SK-N-SH (cell line): Measurements from ENCODE around the gene SRGAP2. TPM values are rescaled to one million over a fixed set of nuclear protein-coding genes. Genes with fewer than 3 reads are reported as not detected.
A peak's percentile ranks its signal among the peaks of the same experiment; 100 is the strongest.
"Not testable (repeated sequence)": the region's sequence is repeated elsewhere in the genome, so short reads cannot be mapped to it uniquely, and the experiment has no call there.

Experiments used
- CTCF ChIA-PET: fragments of 300-600, 350-600 bp; formaldehyde crosslinking; extraction: SDS; loops from one replicate; lab custom pipeline; 2021; lab: Yijun Ruan, JAX
- POLR2A ChIA-PET: fragments of 350-600 bp; sonication (Branson Sonifier 250); formaldehyde crosslinking; extraction: SDS; loops from one replicate; lab custom pipeline; 2020; ENCODE audit warnings: antibody characterized with exemption, inconsistent platforms; lab: Yijun Ruan, JAX
- DNase-seq: peaks from one replicate; pipeline ENCODE4 v3.0.0; 2012
- H2AFZ ChIP-seq: fragments of 200-600 bp; sonication (generic); 2 replicates; pipeline ENCODE4 v1.8.1; 2016; ENCODE audit warnings: antibody characterized with exemption, mild to moderate bottlenecking, low read depth
- H3F3A ChIP-seq: fragments of 200-600 bp; sonication (generic); replicated peaks from 2 replicates; pipeline ENCODE3; 2016; ENCODE audit warnings: antibody characterized with exemption, mild to moderate bottlenecking; ENCODE audit not compliant: insufficient read depth
- H3K27ac ChIP-seq, 2 experiments: fragments of 200-500 bp in 1 of 2; fragments of 200-600 bp in 1 of 2; sonication (Bioruptor generic) in 1 of 2; sonication (generic), shearing (Covaris generic) in 1 of 2; 2 replicates each; pipeline versions ENCODE4 v1.5.1 to v1.6.1; 2014 to 2016; ENCODE audit warnings: low read depth in 2 of 2, inconsistent platforms in 1 of 2, low read length in 1 of 2, mild to moderate bottlenecking in 1 of 2, mixed read lengths in 1 of 2
- H3K27me3 ChIP-seq: fragments of 200-600 bp; sonication (generic), shearing (Covaris generic); 2 replicates; pipeline ENCODE4 v1.6.1; 2016; ENCODE audit warnings: mixed run types; ENCODE audit not compliant: insufficient read depth
- H3K36me3 ChIP-seq, 2 experiments: fragments of 200-500 bp in 1 of 2; fragments of 200-600 bp in 1 of 2; sonication (Bioruptor generic) in 1 of 2; sonication (generic) in 1 of 2; replicated peaks in 1 of 2; 2 replicates each; pipeline versions ENCODE3 to v1.5.1; 2014 to 2016; ENCODE audit warnings: low read length in 1 of 2, mild to moderate bottlenecking in 1 of 2; ENCODE audit not compliant: insufficient read depth in 2 of 2, control insufficient read depth in 1 of 2
- H3K4me1 ChIP-seq, 2 experiments: fragments of 200-500 bp in 1 of 2; fragments of 200-600 bp in 1 of 2; sonication (Bioruptor generic) in 1 of 2; sonication (generic), shearing (Covaris generic) in 1 of 2; 2 replicates each; pipeline versions ENCODE4 v1.5.1 to v1.6.1; 2014 to 2016; ENCODE audit warnings: low read depth in 1 of 2, low read length in 1 of 2, mixed run types in 1 of 2; ENCODE audit not compliant: insufficient read depth in 2 of 2, control insufficient read depth in 1 of 2
- H3K4me2 ChIP-seq: fragments of 200-600 bp; sonication (generic), shearing (Covaris generic); 2 replicates; pipeline ENCODE4 v1.6.1; 2017; ENCODE audit warnings: mixed run types
- H3K4me3 ChIP-seq, 2 experiments: fragments of 200-500 bp in 1 of 2; fragments of 200-600 bp in 1 of 2; sonication (Bioruptor generic) in 1 of 2; sonication (generic), shearing (Covaris generic) in 1 of 2; 2 replicates each; pipeline versions ENCODE4 v1.5.1 to v1.8.1; 2014 to 2016; ENCODE audit warnings: low read depth in 2 of 2, inconsistent platforms in 1 of 2, low read length in 1 of 2, mild to moderate bottlenecking in 1 of 2, mixed read lengths in 1 of 2, moderate library complexity in 1 of 2
- H3K79me2 ChIP-seq: fragments of 200-600 bp; sonication (generic); 2 replicates; pipeline ENCODE4 v1.8.1; 2017; ENCODE audit warnings: mild to moderate bottlenecking; ENCODE audit not compliant: insufficient read depth
- H3K9ac ChIP-seq: fragments of 200-600 bp; sonication (generic); 2 replicates; pipeline ENCODE4 v1.6.1; 2017; ENCODE audit warnings: mixed run types
- H3K9me2 ChIP-seq: fragments of 200-600 bp; sonication (generic); 2 replicates; pipeline ENCODE4 v1.6.1; 2017; ENCODE audit warnings: mixed run types
- H3K9me3 ChIP-seq: fragments of 200-600 bp; sonication (generic); 2 replicates; pipeline ENCODE4 v1.6.1; 2017; ENCODE audit warnings: mixed run types, mild to moderate bottlenecking, moderate library complexity
- H4K20me1 ChIP-seq: fragments of 200-600 bp; sonication (generic); 2 replicates; pipeline ENCODE4 v1.6.1; 2017; ENCODE audit warnings: mild to moderate bottlenecking, mixed run types; ENCODE audit not compliant: insufficient read depth
- CTCF ChIP-seq: fragments of 200-600 bp; sonication (generic); IDR thresholded peaks from 2 replicates; pipeline ENCODE4 v1.6.1; 2017; ENCODE audit warnings: antibody characterized with exemption, mild to moderate bottlenecking, moderate library complexity
- EP300 ChIP-seq, 2 experiments: IDR thresholded peaks; 2 replicates each; pipeline versions ENCODE4 v1.4.0 to v1.6.1; 2012; ENCODE audit warnings: borderline replicate concordance in 1 of 2, low read depth in 1 of 2, low read length in 1 of 2
- FOSL2 ChIP-seq: IDR thresholded peaks from 2 replicates; pipeline ENCODE4 v1.4.0; 2012; ENCODE audit warnings: low read depth, mild to moderate bottlenecking, moderate library complexity, borderline replicate concordance
- JUND ChIP-seq: IDR thresholded peaks from 2 replicates; pipeline ENCODE4 v1.4.0; 2012
- NFIC ChIP-seq: IDR thresholded peaks from 2 replicates; pipeline ENCODE4 v1.4.0; 2012; ENCODE audit warnings: borderline replicate concordance
- PBX3 ChIP-seq: IDR thresholded peaks from 2 replicates; pipeline ENCODE4; 2012
- RAD21 ChIP-seq: IDR thresholded peaks from 2 replicates; pipeline ENCODE4 v1.6.1; 2012; ENCODE audit warnings: mild to moderate bottlenecking, low read length
- TCF12 ChIP-seq: IDR thresholded peaks from 2 replicates; pipeline ENCODE4 v1.4.0; 2012
- WGBS: methylation state at CpG from one replicate; pipeline ENCODE4 v1.1.6; 2017; ENCODE audit warnings: low lambda C conversion rate; 5-methylcytosine and 5-hydroxymethylcytosine counted together
- polyA plus RNA-seq, 3 experiments: library from polyadenylated mRNA; depleted of rRNA; stranded (reverse); fragments of >200 nt; gene quantifications; 2 replicates each; pipeline ENCODE4 v1.2.3, GENCODE V29; 2012

SRGAP2 gene
- polyA plus RNA-seq, 1 of the 3 experiments (the other 2 are of a cell fraction), result 18.2 TPM

- CTCF ChIA-PET, result not testable (repeated sequence)
Observed at GRCh38 chr1:206174182-206174868, 29.0 kb upstream of the SRGAP2 start.

GRCh38 chr1:206175459-206176113, 27.8 kb upstream of the SRGAP2 start:
- H3K4me3 ChIP-seq, result not testable (repeated sequence)
- peak; percentile 38 for TF ChIP-seq CTCF

More at GRCh38 chr1:206174182-206174868, 29.0 kb upstream of the SRGAP2 start:
- H2AFZ ChIP-seq, H3K4me1 ChIP-seq, H3K4me3 ChIP-seq, H3K27me3 ChIP-seq, H4K20me1 ChIP-seq, H3K79me2 ChIP-seq, H3K36me3 ChIP-seq, H3K9me2 ChIP-seq, H3K27ac ChIP-seq, POLR2A ChIA-PET, H3K9me3 ChIP-seq, H3F3A ChIP-seq, DNase-seq, H3K9ac ChIP-seq, H3K4me2 ChIP-seq: not testable (repeated sequence)
- TF ChIP-seq CTCF (peak; percentile 53), RAD21 (peak; percentile 17; the same call in 1 of the 2 replicates)
- 81% methylated on average over 7 of the region's 7 CpGs for WGBS

GRCh38 chr1:206176114-206176502, 27.2 kb upstream of the SRGAP2 start:
- H4K20me1 ChIP-seq, H3F3A ChIP-seq, H3K9ac ChIP-seq, DNase-seq, H3K9me3 ChIP-seq, H3K9me2 ChIP-seq, H3K79me2 ChIP-seq, H3K27me3 ChIP-seq, H2AFZ ChIP-seq, H3K4me3 ChIP-seq, H3K4me1 ChIP-seq, H3K27ac ChIP-seq, CTCF ChIA-PET, H3K4me2 ChIP-seq, POLR2A ChIA-PET, H3K36me3 ChIP-seq: not testable (repeated sequence)
- TF ChIP-seq FOSL2 (peak; percentile 55; the same call in 1 of the 2 replicates), TCF12 (peak; percentile 42), JUND (peak; percentile 52), NFIC (peak; percentile 51; the same call in 1 of the 2 replicates), PBX3 (0 out of 2 replicates have a peak, but pooled peaks have one; percentile 26), EP300 (IDR thresholded peaks at IDR 0.05; ENCODE audit: borderline replicate concordance in 1 of 2, low read depth in 1 of 2, low read length in 1 of 2) (peak in 1 of 2 experiments; percentile 29; a peak in 1 of 4 replicates)
- WGBS, result no CpG with 5 or more reads among the region's 2 CpGs

More at GRCh38 chr1:206175459-206176113, 27.8 kb upstream of the SRGAP2 start:
- H3K9me3 ChIP-seq, POLR2A ChIA-PET, H3K9ac ChIP-seq, H3K4me2 ChIP-seq, H2AFZ ChIP-seq, CTCF ChIA-PET, H3K36me3 ChIP-seq, H3K27me3 ChIP-seq, H3K4me1 ChIP-seq, H4K20me1 ChIP-seq, H3F3A ChIP-seq, H3K9me2 ChIP-seq, DNase-seq, H3K79me2 ChIP-seq: not testable (repeated sequence)
- peak overlapping the region in 1 of 2 experiments; percentile 44; a peak in 1 of 4 replicates for H3K27ac ChIP-seq
- WGBS, result 70% methylated on average over 1 of the region's 4 CpGs
